Keratinocyte (primary cell): ENCODE measurements around the gene S1PR3. TPM values are rescaled to one million over a fixed set of nuclear protein-coding genes. Genes with fewer than 3 reads are reported as not detected.

ENCODE experiments used
- DNase-seq: peaks from one replicate; pipeline ENCODE4 v3.0.0-alpha.2; 2011; ENCODE audit warnings: low read depth, missing footprints, low spot score
- FAIRE-seq: peaks from 2 replicates; lab custom pipeline; 2011; peaks lifted over from hg19 to GRCh38; lab: Jason Lieb, UNC
- H2AFZ ChIP-seq: 2 replicates; pipeline ENCODE4 v1.6.0; 2012; ENCODE audit warnings: low read length, control low read depth, inconsistent platforms; ENCODE audit not compliant: control insufficient read depth
- H3K27ac ChIP-seq: 2 replicates; pipeline ENCODE4 v1.5.1; 2011; ENCODE audit warnings: low read length; ENCODE audit not compliant: control insufficient read depth, insufficient read depth
- H3K27me3 ChIP-seq: 3 replicates; pipeline ENCODE4 v1.6.0; 2011; ENCODE audit warnings: low read length; ENCODE audit not compliant: control insufficient read depth, insufficient read depth; ENCODE audit errors: extremely low read depth
- H3K36me3 ChIP-seq, 2 experiments: 2 replicates in 1 of 2; 3 replicates in 1 of 2; pipeline ENCODE4 v1.5.1; 2011; ENCODE audit warnings: low read length in 2 of 2, mild to moderate bottlenecking in 1 of 2; ENCODE audit not compliant: control insufficient read depth in 2 of 2, insufficient read depth in 2 of 2; ENCODE audit errors: extremely low read depth in 1 of 2
- H3K4me1 ChIP-seq: 3 replicates; pipeline ENCODE4 v1.5.1; 2011; ENCODE audit warnings: low read length; ENCODE audit not compliant: control insufficient read depth, insufficient read depth; ENCODE audit errors: extremely low read depth
- H3K4me2 ChIP-seq: 3 replicates; pipeline ENCODE4 v1.6.0; 2011; ENCODE audit warnings: low read depth, low read length; ENCODE audit not compliant: control insufficient read depth, insufficient read depth; ENCODE audit errors: extremely low read depth
- H3K4me3 ChIP-seq, 3 experiments: fragments of 200-600 bp in 1 of 3; sonication (generic) in 1 of 3; 2 replicates in 2 of 3; 3 replicates in 1 of 3; pipeline ENCODE4 v1.5.1; 2011 to 2016; ENCODE audit warnings: low read length in 3 of 3, mild to moderate bottlenecking in 3 of 3, control low read depth in 2 of 3, inconsistent platforms in 1 of 3, low read depth in 1 of 3, mixed read lengths in 1 of 3, mixed run types in 1 of 3, moderate library complexity in 1 of 3; ENCODE audit not compliant: control insufficient read depth in 2 of 3, insufficient read depth in 2 of 3; ENCODE audit errors: extremely low read depth in 1 of 3
- H3K79me2 ChIP-seq: 2 replicates; pipeline ENCODE4 v1.6.0; 2012; ENCODE audit warnings: low read length; ENCODE audit not compliant: control insufficient read depth, insufficient read depth
- H3K9ac ChIP-seq: 3 replicates; pipeline ENCODE4 v1.6.0; 2011; ENCODE audit warnings: low read length; ENCODE audit not compliant: control insufficient read depth, insufficient read depth; ENCODE audit errors: extremely low read depth
- H3K9me1 ChIP-seq: 3 replicates; pipeline ENCODE4 v1.6.0; 2011; ENCODE audit warnings: low read length; ENCODE audit not compliant: control insufficient read depth, insufficient read depth; ENCODE audit errors: extremely low read depth
- H3K9me3 ChIP-seq: 2 replicates; pipeline ENCODE4 v1.5.1; 2012; ENCODE audit warnings: low read depth, low read length; ENCODE audit not compliant: control insufficient read depth
- H4K20me1 ChIP-seq: 3 replicates; pipeline ENCODE4 v1.6.0; 2011; ENCODE audit warnings: low read length; ENCODE audit not compliant: control insufficient read depth, insufficient read depth; ENCODE audit errors: extremely low read depth
- CTCF ChIP-seq, 3 experiments: IDR thresholded peaks in 1 of 3; conservative IDR thresholded peaks in 1 of 3; optimal IDR thresholded peaks in 1 of 3; 2 replicates in 2 of 3; 3 replicates in 1 of 3; pipeline versions ENCODE3 to v1.5.1; 2011; ENCODE audit warnings: low read length in 3 of 3, mild to moderate bottlenecking in 3 of 3, moderate library complexity in 2 of 3, control low read depth in 1 of 3, inconsistent platforms in 1 of 3; ENCODE audit not compliant: insufficient read depth in 2 of 3; ENCODE audit errors: extremely low read depth in 1 of 3
- EZH2 ChIP-seq: IDR thresholded peaks from one replicate; pipeline ENCODE4 v1.6.1; 2012; ENCODE audit warnings: inconsistent platforms, mild to moderate bottlenecking, low read length, moderate library complexity
- dilution Hi-C: fragments of 300-500 bp; cut with MboI; formaldehyde crosslinking; loops from one replicate; pipeline ENCODE4 v1.7.0; 2020; ENCODE audit warnings: low sequenced_read_pairs; ENCODE audit not compliant: extremely low pct_ligation_motif_present
- polyA plus RNA-seq, 5 experiments: library from polyadenylated mRNA; depleted of rRNA in 3 of 5; stranded (reverse) in 3 of 5; stranded (forward) in 1 of 5; unstranded in 1 of 5; fragments of >200 nt; gene quantifications; 1 replicate in 1 of 5; 2 replicates in 3 of 5; 3 replicates in 1 of 5; pipeline versions ENCODE4 v1.2.1 to v1.2.3, GENCODE V29; 2011 to 2012; ENCODE audit warnings: missing spikeins in 2 of 5, low read depth in 1 of 5, low replicate concordance in 1 of 5

The S1PR3 gene
- polyA plus RNA-seq, 1 donor (not counting 4 experiments of a cell fraction or from before 2014, with no cell fraction given), result 4.1 TPM

GRCh38 chr9:88997646-88998045 is 6.4 kb downstream of the S1PR3 start:
- H3K9ac ChIP-seq, result no peak overlapping the region

GRCh38 chr9:88998503-88998902 is 7.2 kb downstream of the S1PR3 start:
- no peak for DNase-seq
- Histone ChIP-seq H4K20me1 (no peaks in the 10 kb centered on the region), H3K4me3 (no peak overlapping the region), H3K4me1 (peaks cover 6% of the 10 kb centered on the region), H3K36me3 (no peaks in the 10 kb centered on the region), H2AFZ (no peak overlapping the region), H3K9me1 (no peaks in the 10 kb centered on the region), H3K79me2 (no peaks in the 10 kb centered on the region), H3K9me3 (no peaks in the 10 kb centered on the region), H3K9ac (no peak overlapping the region), H3K27me3 (no peaks in the 10 kb centered on the region), H3K4me2 (no peak overlapping the region), H3K27ac (no peak overlapping the region)
- FAIRE-seq, result no peak
- TF ChIP-seq CTCF (optimal IDR thresholded peaks at IDR 0.05 in 1 of 3, IDR thresholded peaks at IDR 0.05 in 1 of 3, conservative IDR thresholded peaks at IDR 0.05 in 1 of 3; ENCODE audit: extremely low read depth in 1 of 3, insufficient read depth in 2 of 3, low read length in 3 of 3), result no peak
- no peak for TF ChIP-seq EZH2
- dilution Hi-C loops, result no loop called here

More at GRCh38 chr9:88997646-88998045, 6.4 kb downstream of the S1PR3 start:
- no peaks in the 10 kb centered on the region for H3K79me2 ChIP-seq
- H2AFZ ChIP-seq, result no peak overlapping the region
- H3K4me3 ChIP-seq, result no peak overlapping the region
- no peaks in the 10 kb centered on the region for H3K27me3 ChIP-seq
- H3K9me1 ChIP-seq, result no peaks in the 10 kb centered on the region
- TF ChIP-seq CTCF (optimal IDR thresholded peaks at IDR 0.05 in 1 of 3, IDR thresholded peaks at IDR 0.05 in 1 of 3, conservative IDR thresholded peaks at IDR 0.05 in 1 of 3; ENCODE audit: extremely low read depth in 1 of 3, insufficient read depth in 2 of 3, low read length in 3 of 3), result no peak
- TF ChIP-seq EZH2, result no peak
- dilution Hi-C loops, result no loop called here
- H3K36me3 ChIP-seq, result no peaks in the 10 kb centered on the region
- DNase-seq, result no peak
- no peaks in the 10 kb centered on the region for H4K20me1 ChIP-seq
- peaks cover 6% of the 10 kb centered on the region for H3K4me1 ChIP-seq
- no peak overlapping the region for H3K4me2 ChIP-seq
- no peaks in the 10 kb centered on the region for H3K9me3 ChIP-seq
- H3K27ac ChIP-seq, result no peak overlapping the region
- FAIRE-seq, result no peak
